ENCODE measurements around the gene ESYT3. TPM values are rescaled to one million over a fixed set of nuclear protein-coding genes. Genes with fewer than 3 reads are reported as not detected.
"Not testable (repeated sequence)": the region's sequence is repeated elsewhere in the genome, so short reads cannot be mapped to it uniquely, and the experiment has no call there.

ESYT3 gene
- total and polyA plus RNA-seq, 4 donors, result under 0.01 to 0.07 (median 0.05) TPM

GRCh38 chr3:138426211-138426610, 8.2 kb upstream of the ESYT3 start:
- Histone ChIP-seq H3K4me1 (ENCODE audit: control insufficient read depth in 4 of 4, insufficient read depth in 4 of 4, low read length in 3 of 4) (no peaks in the 10 kb centered on the region), H3K4me3 (ENCODE audit: low read depth in 1 of 3, low read length in 3 of 3) (no peak overlapping the region), H3K9ac (ENCODE audit: low read depth in 1 of 2, low read length in 2 of 2) (no peak overlapping the region), H3K27ac (ENCODE audit: low read depth in 1 of 2, low read length in 2 of 2) (no peak overlapping the region), H3K9me3 (ENCODE audit: control insufficient read depth in 4 of 4, low read length in 3 of 4) (no peaks in the 10 kb centered on the region), H3K36me3 (ENCODE audit: control insufficient read depth in 4 of 4, insufficient read depth in 3 of 4, low read depth in 1 of 4, low read length in 3 of 4) (no peaks in the 10 kb centered on the region), H3K27me3 (ENCODE audit: control insufficient read depth in 4 of 4, insufficient read depth in 4 of 4, low read length in 3 of 4) (no peaks in the 10 kb centered on the region)
- 60% methylated on average over 3 of the region's 3 CpGs for WGBS
- TF ChIP-seq CTCF (IDR thresholded peaks at IDR 0.05; ENCODE audit: low read depth, low read length, missing input control) (peak; percentile 34), RAD21 (IDR thresholded peaks at IDR 0.05) (peak; percentile 72 to 74), TAF1 (conservative IDR thresholded peaks at IDR 0.05) (no peak), GABPA (IDR thresholded peaks at IDR 0.05 in 1 of 2, conservative IDR thresholded peaks at IDR 0.05 in 1 of 2) (no peak), JUND (IDR thresholded peaks at IDR 0.05) (no peak), MAX (IDR thresholded peaks at IDR 0.05) (no peak), YY1 (IDR thresholded peaks at IDR 0.05) (no peak), RXRA (IDR thresholded peaks at IDR 0.05) (no peak), FOXA2 (IDR thresholded peaks at IDR 0.05) (no peak), SP1 (IDR thresholded peaks at IDR 0.05) (no peak)
- DNase-seq (ENCODE audit: low spot score), result no peak

- DNase-seq (ENCODE audit: low spot score); H3K27me3 ChIP-seq (ENCODE audit: control insufficient read depth in 4 of 4, insufficient read depth in 4 of 4, low read length in 3 of 4); H3K27ac ChIP-seq (ENCODE audit: low read depth in 1 of 2, low read length in 2 of 2); H3K9me3 ChIP-seq (ENCODE audit: control insufficient read depth in 4 of 4, low read length in 3 of 4); H3K4me1 ChIP-seq (ENCODE audit: control insufficient read depth in 4 of 4, insufficient read depth in 4 of 4, low read length in 3 of 4); H3K36me3 ChIP-seq (ENCODE audit: control insufficient read depth in 4 of 4, insufficient read depth in 3 of 4, low read depth in 1 of 4, low read length in 3 of 4); H3K4me3 ChIP-seq (ENCODE audit: low read depth in 1 of 3, low read length in 3 of 3); H3K9ac ChIP-seq (ENCODE audit: low read depth in 1 of 2, low read length in 2 of 2): not testable (repeated sequence)
- WGBS, result 97% methylated on average over 4 of the region's 4 CpGs
Measured at GRCh38 chr3:138426754-138427153, 7.7 kb upstream of the ESYT3 start.

GRCh38 chr3:138429665-138430064, 4.8 kb upstream of the ESYT3 start:
- Histone ChIP-seq H3K9me3 (ENCODE audit: control insufficient read depth in 4 of 4, low read length in 3 of 4) (no peaks in the 10 kb centered on the region), H3K9ac (ENCODE audit: low read depth in 1 of 2, low read length in 2 of 2) (no peak overlapping the region), H3K27me3 (ENCODE audit: control insufficient read depth in 4 of 4, insufficient read depth in 4 of 4, low read length in 3 of 4) (no peaks in the 10 kb centered on the region), H3K36me3 (ENCODE audit: control insufficient read depth in 4 of 4, insufficient read depth in 3 of 4, low read depth in 1 of 4, low read length in 3 of 4) (no peaks in the 10 kb centered on the region), H3K27ac (ENCODE audit: low read depth in 1 of 2, low read length in 2 of 2) (no peak overlapping the region), H3K4me3 (ENCODE audit: low read depth in 1 of 3, low read length in 3 of 3) (no peak overlapping the region), H3K4me1 (ENCODE audit: control insufficient read depth in 4 of 4, insufficient read depth in 4 of 4, low read length in 3 of 4) (peaks cover 3 to 10% (median 7%) of the 10 kb centered on the region in 4 donors)
- WGBS, result 95% methylated on average over 3 of the region's 3 CpGs
- no peak for DNase-seq (ENCODE audit: low spot score)
- TF ChIP-seq FOXA1 (IDR thresholded peaks at IDR 0.05), result no peak
- TF ChIP-seq HNF4A (conservative IDR thresholded peaks at IDR 0.05), result no peak
- TF ChIP-seq TAF1 (conservative IDR thresholded peaks at IDR 0.05), result no peak
- TF ChIP-seq ZBTB33 (IDR thresholded peaks at IDR 0.05), result no peak
- TF ChIP-seq RAD21 (IDR thresholded peaks at IDR 0.05), result no peak
- no peak for TF ChIP-seq CTCF (IDR thresholded peaks at IDR 0.05; ENCODE audit: low read depth, low read length, missing input control)
- no peak for TF ChIP-seq EGR1 (IDR thresholded peaks at IDR 0.05; ENCODE audit: low read depth in 2 of 2)

Measured in liver (tissue), 9 donors.